HFF-Myc (cell line): ENCODE data around the gene PPIL4.
"Not testable (repeated sequence)": the region's sequence is repeated elsewhere in the genome, so short reads cannot be mapped to it uniquely, and the experiment has no call there.

Source experiments
- DNase-seq: peaks from one replicate; pipeline ENCODE4 v3.0.0-alpha.2; 2011; ENCODE audit warnings: low read depth; ENCODE audit errors: extremely low read depth
- H3K4me3 ChIP-seq: replicated peaks from 2 replicates; pipeline ENCODE4 v1.5.1; 2011; ENCODE audit warnings: low read depth, mild to moderate bottlenecking, control low read depth, low read length
- TF ChIP-seq, protein P1 (sequence below): IDR thresholded peaks from 2 replicates; pipeline ENCODE4 v1.5.1; 2012; ENCODE audit warnings: mild to moderate bottlenecking, low read depth, low read length, control low read depth; ENCODE audit errors: missing control alignments

PPIL4 gene

GRCh38 chr6:149468179-149468578 is 77.7 kb downstream of the PPIL4 start:
- TF ChIP-seq, protein P1, sequence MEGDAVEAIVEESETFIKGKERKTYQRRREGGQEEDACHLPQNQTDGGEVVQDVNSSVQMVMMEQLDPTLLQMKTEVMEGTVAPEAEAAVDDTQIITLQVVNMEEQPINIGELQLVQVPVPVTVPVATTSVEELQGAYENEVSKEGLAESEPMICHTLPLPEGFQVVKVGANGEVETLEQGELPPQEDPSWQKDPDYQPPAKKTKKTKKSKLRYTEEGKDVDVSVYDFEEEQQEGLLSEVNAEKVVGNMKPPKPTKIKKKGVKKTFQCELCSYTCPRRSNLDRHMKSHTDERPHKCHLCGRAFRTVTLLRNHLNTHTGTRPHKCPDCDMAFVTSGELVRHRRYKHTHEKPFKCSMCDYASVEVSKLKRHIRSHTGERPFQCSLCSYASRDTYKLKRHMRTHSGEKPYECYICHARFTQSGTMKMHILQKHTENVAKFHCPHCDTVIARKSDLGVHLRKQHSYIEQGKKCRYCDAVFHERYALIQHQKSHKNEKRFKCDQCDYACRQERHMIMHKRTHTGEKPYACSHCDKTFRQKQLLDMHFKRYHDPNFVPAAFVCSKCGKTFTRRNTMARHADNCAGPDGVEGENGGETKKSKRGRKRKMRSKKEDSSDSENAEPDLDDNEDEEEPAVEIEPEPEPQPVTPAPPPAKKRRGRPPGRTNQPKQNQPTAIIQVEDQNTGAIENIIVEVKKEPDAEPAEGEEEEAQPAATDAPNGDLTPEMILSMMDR, result no peak
- no peak for DNase-seq
- H3K4me3 ChIP-seq, result no peak overlapping the region

GRCh38 chr6:149467265-149467664 is 78.6 kb downstream of the PPIL4 start:
- no peak overlapping the region for H3K4me3 ChIP-seq
- TF ChIP-seq, protein P1, result no peak
- no peak for DNase-seq

- DNase-seq, result no peak
These were observed 81.4 kb downstream of the PPIL4 start for GRCh38 chr6:149464411-149464810.

DNA sequence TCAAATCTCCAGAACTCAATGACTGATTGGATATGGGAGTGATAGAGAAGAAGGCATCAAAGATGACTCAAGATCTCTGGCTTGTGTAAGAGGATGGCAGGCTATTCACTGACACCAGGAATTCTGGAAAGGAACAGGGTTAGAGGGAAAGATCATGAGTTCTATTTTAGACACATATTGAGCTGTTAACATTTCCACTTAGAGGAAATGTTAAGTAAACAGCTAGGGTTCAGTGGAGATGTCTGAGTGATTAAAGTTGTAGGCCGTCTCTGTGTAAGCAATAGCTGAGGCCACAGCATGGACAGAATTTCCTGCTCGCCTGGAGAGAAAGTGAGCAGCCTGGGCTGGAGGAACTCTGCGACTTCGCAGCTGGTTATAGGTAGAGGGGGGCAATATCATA is 82.1 kb downstream of the PPIL4 start:
- H3K4me3 ChIP-seq, result no peak overlapping the region
- no peak for DNase-seq
- TF ChIP-seq, protein P1, result no peak

More at GRCh38 chr6:149464411-149464810, 81.4 kb downstream of the PPIL4 start:
- no peak overlapping the region for H3K4me3 ChIP-seq
- TF ChIP-seq, protein P1, result no peak

DNA sequence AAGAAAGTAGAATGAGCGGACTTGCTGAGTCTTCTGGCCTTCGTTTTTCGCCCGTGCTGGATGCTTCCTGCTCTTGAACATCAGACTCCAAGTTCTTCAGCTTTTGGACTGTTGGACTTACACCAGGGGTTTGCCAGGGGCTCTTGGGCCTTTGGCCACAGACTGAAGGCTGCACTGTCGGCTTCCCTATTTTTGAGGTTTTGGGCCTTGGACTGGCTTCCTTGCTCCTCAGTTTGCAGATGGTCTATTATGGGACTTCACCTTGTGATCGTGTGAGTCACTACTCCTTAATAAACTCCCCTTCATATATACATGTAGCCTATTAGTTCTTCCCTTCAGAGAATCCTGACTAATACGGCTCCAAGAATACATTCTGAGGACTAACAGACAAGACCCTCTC is 83.1 kb downstream of the PPIL4 start:
- not testable (repeated sequence) for DNase-seq, H3K4me3 ChIP-seq

- TF ChIP-seq, protein P1, result no peak
- no peak overlapping the region for H3K4me3 ChIP-seq
- DNase-seq, result no peak
These were observed 84.2 kb downstream of the PPIL4 start for GRCh38 chr6:149461670-149462069.

DNA sequence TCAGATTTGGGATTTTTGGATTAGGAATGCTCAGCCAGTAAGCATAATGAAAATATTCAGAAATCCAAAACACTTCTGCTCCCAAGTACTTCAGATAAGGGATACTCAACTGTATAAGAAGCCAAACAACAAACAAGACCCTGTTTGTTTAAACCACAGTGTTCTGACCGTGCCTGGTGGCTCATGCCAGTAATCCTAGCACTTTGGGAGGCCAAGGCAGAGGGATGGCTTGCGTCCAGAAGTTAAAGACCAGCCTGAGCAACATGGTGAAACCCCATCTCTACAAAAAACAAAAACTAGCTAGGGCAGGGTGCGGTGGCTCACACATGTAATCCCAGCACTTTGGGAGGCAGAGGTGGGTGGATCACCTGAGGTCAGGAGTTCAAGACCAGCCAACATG is 85.6 kb downstream of the PPIL4 start:
- not testable (repeated sequence) for DNase-seq

GRCh38 chr6:149459761-149460160 is 86.1 kb downstream of the PPIL4 start:
- no peak overlapping the region for H3K4me3 ChIP-seq
- TF ChIP-seq, protein P1, result no peak

More for the DNA sequence above, 85.6 kb downstream of the PPIL4 start:
- not testable (repeated sequence) for H3K4me3 ChIP-seq

More at GRCh38 chr6:149459761-149460160, 86.1 kb downstream of the PPIL4 start:
- DNase-seq, result no peak
